ENCODE data around the gene PRKD3. TPM values are rescaled to one million over a fixed set of nuclear protein-coding genes. Genes with fewer than 3 reads are reported as not detected.

Gene PRKD3
- total RNA-seq, 2 donors from 2014 or later: 46.8 to 78.4 TPM

GRCh38 chr2:37366773-37367172 lies 42.1 kb upstream of the PRKD3 start:
- ATAC-seq (ENCODE audit: insufficient number of reproducible peaks, low FRiP score, low read depth) (no peak), DNase-seq (ENCODE audit: low spot score) (no peak)
- no peaks in the 10 kb centered on the region for H3K27me3 ChIP-seq (replicated peaks; ENCODE audit: insufficient read depth)
- H3K4me3 ChIP-seq: no peak overlapping the region
- no peaks in the 10 kb centered on the region for H3K4me1 ChIP-seq (ENCODE audit: control insufficient read depth in 1 of 2, low read depth in 2 of 2)
- H3K27ac ChIP-seq: no peak overlapping the region
- H3K36me3 ChIP-seq: no peaks in the 10 kb centered on the region
- no peak for TF ChIP-seq CTCF (IDR thresholded peaks at IDR 0.05)
- no peaks in the 10 kb centered on the region for H3K9me3 ChIP-seq

GRCh38 chr2:37365669-37366068 lies 41.0 kb upstream of the PRKD3 start:
- DNase-seq (ENCODE audit: low spot score) (no peak), ATAC-seq (ENCODE audit: insufficient number of reproducible peaks, low FRiP score, low read depth) (no peak)
- Histone ChIP-seq H3K36me3 (no peaks in the 10 kb centered on the region), H3K4me3 (no peak overlapping the region), H3K9me3 (no peaks in the 10 kb centered on the region), H3K27ac (no peak overlapping the region), H3K27me3 (replicated peaks; ENCODE audit: insufficient read depth) (no peaks in the 10 kb centered on the region), H3K4me1 (ENCODE audit: control insufficient read depth in 1 of 2, low read depth in 2 of 2) (no peaks in the 10 kb centered on the region)
- TF ChIP-seq CTCF (IDR thresholded peaks at IDR 0.05): no peak

- Histone ChIP-seq H3K36me3 (no peaks in the 10 kb centered on the region), H3K27ac (no peak overlapping the region), H3K9me3 (no peaks in the 10 kb centered on the region), H3K4me1 (ENCODE audit: control insufficient read depth in 1 of 2, low read depth in 2 of 2) (no peaks in the 10 kb centered on the region), H3K27me3 (replicated peaks; ENCODE audit: insufficient read depth) (no peaks in the 10 kb centered on the region), H3K4me3 (no peak overlapping the region)
- TF ChIP-seq CTCF (IDR thresholded peaks at IDR 0.05): no peak
- ATAC-seq (ENCODE audit: insufficient number of reproducible peaks, low FRiP score, low read depth) (no peak), DNase-seq (ENCODE audit: low spot score) (no peak)
Observed at GRCh38 chr2:37364351-37364750, 39.7 kb upstream of the PRKD3 start.

- no peak for DNase-seq (ENCODE audit: low spot score)
- no peak for TF ChIP-seq CTCF (IDR thresholded peaks at IDR 0.05)
Observed at GRCh38 chr2:37361994-37362698, 37.5 kb upstream of the PRKD3 start.

GRCh38 chr2:37361216-37361815 lies 36.7 kb upstream of the PRKD3 start:
- no peaks in the 10 kb centered on the region for H3K27me3 ChIP-seq (replicated peaks; ENCODE audit: insufficient read depth)
- H3K36me3 ChIP-seq: no peaks in the 10 kb centered on the region
- DNase-seq (ENCODE audit: low spot score) (no peak), ATAC-seq (ENCODE audit: insufficient number of reproducible peaks, low FRiP score, low read depth) (no peak)
- H3K9me3 ChIP-seq: no peaks in the 10 kb centered on the region
- H3K4me1 ChIP-seq (ENCODE audit: control insufficient read depth in 1 of 2, low read depth in 2 of 2): no peaks in the 10 kb centered on the region
- no peak overlapping the region for H3K27ac ChIP-seq
- no peak overlapping the region for H3K4me3 ChIP-seq
- no peak for TF ChIP-seq CTCF (IDR thresholded peaks at IDR 0.05)

More at GRCh38 chr2:37361994-37362698, 37.5 kb upstream of the PRKD3 start:
- Histone ChIP-seq H3K27ac (no peak overlapping the region), H3K4me1 (ENCODE audit: control insufficient read depth in 1 of 2, low read depth in 2 of 2) (no peaks in the 10 kb centered on the region), H3K9me3 (no peaks in the 10 kb centered on the region), H3K36me3 (no peaks in the 10 kb centered on the region), H3K4me3 (no peak overlapping the region), H3K27me3 (replicated peaks; ENCODE audit: insufficient read depth) (no peaks in the 10 kb centered on the region)
- ATAC-seq (ENCODE audit: insufficient number of reproducible peaks, low FRiP score, low read depth): no peak

Data from thoracic aorta (tissue), 2 donors.